ENCODE measurements around the gene CLEC18B.
"Not testable (repeated sequence)": the region's sequence is repeated elsewhere in the genome, so short reads cannot be mapped to it uniquely, and the experiment has no call there.

CLEC18B gene

GRCh38 chr16:74443624-74444346 is 22.5 kb upstream of the CLEC18B start:
- not testable (repeated sequence) for DNase-seq

GRCh38 chr16:74439685-74440084 is 18.4 kb upstream of the CLEC18B start:
- no peak for DNase-seq

DNA sequence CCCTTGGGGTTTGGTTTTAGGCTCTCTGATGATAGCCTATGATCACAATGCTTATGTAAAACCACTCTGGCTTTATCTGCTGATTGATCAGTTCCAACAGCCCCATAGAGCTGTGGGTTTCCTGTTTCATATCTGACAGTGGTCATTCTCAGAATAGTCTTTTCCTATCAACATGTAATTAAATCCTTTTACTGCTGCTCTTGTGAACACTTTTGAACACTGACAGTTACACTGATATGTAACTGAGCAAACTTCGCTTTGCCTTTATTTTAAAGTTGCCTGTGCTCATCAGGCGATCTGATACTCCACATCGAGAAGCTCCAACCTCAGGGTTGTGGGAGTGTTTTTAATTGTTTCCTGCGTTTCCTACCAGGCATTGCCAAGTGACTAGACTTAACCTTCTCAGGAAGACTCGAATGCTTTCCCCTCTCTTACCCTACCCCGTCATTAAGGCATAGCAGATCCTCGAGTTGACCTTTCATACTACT is 17.3 kb upstream of the CLEC18B start:
- no peak for DNase-seq

DNA sequence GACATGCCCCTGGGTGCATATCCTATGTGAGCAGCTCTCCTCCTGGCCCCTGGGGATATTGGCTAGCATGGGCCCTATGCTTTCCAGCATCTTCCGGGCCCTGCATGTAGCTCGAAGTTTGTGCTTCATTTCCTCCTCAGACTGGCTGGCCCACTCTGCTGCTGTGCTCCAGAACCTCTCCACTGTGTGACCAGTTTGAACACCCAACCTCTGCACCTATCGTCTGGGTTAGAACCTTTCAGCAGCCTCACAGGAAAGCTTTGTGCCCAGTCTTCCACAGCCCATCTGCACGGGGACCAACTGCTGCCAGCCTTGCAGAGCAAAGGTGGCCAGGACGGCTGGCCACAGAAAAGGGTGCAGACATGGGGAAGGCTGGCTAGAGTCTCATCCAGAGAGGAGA is 10.2 kb upstream of the CLEC18B start:
- DNase-seq, result no peak

DNA sequence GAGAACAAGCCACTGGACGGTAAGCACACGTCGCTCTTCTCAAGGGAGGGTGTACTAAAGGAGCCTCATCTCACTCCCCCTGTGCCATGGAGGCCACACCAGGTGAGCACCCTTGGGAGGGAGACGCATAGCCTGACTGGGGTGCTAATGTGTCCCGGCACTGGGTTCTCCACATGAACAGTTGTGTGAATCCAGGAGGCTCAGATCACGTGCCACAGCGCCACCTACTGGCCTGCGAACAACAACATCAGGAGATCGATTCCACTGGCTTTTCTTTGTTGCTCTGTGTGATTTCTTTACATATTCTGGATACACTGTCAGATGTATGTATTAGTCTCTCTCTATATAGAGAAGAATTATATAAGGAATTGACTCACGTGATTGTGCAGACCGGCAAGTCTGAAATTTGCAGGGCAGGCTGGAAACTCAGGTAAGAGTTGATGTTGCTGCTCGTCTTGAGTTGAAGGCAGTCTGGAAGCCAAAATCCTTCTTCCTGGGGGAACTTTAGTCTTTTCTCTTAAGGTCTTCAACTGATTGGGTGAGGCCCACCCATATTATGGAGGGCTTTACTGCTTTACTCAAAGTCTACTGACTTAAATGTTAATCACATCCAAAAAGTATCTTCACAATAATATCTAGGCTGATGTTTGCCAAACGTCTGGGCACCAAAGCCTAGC is 8.9 kb upstream of the CLEC18B start:
- peak; percentile 6 for DNase-seq

GRCh38 chr16:74428493-74428892 is 7.2 kb upstream of the CLEC18B start:
- DNase-seq, result not testable (repeated sequence)

DNA sequence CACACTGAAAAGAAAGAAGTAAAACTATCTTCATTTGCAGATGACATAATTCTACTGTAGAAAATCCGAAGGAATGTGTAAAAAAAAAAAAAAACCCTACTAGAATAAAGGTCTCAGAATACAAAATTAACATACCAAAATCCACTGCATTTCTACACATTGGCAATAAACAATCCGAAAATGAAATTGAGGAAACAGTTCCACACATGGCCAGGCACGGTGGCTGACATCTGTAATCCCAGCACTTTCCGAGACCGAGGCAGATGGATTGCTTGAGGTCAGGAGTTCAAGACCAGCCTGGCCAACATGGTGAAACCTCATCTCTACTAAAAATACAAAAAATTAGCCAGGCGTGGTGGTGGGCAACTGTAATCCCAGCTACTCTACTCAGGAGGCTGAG is 4.5 kb upstream of the CLEC18B start:
- not testable (repeated sequence) for DNase-seq

DNA sequence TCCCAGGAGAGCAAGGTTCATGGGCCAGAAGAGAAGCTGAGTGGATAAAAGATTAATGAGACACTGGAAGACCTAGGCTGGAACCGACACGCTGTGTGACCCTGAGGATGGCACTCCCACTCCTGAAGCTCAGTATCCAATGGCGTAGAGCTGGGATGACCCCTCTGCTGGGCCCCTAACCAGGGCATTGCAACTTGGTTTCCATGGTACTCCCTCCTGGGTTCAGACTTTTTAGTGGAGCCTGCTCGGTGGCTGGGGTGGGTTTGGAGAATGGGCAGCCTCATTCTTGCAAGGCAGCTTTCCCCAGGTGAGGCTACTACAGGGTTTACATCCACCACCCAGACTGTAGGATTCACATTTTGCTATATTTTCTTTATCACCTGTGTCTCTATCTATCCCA is 2.4 kb upstream of the CLEC18B start:
- not testable (repeated sequence) for DNase-seq

- not testable (repeated sequence) for DNase-seq
Observed at GRCh38 chr16:74422086-74422485, 808 bp upstream of the CLEC18B start.

DNA sequence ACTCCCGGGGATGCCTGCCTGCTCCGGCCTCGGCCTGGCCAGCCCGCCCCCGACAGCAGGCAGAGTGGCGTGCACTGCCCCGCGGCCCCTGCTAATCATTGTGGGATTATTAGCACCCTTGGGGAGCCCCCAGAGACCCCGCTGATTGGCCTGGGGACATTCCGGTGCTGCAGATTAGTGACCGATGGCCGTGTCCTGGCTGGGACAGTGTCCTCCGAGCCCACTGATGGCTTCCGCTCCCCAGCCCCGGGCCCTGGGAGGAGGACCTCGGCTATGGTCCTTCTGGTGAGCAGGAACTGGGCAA is 156 bp upstream of the CLEC18B start:
- DNase-seq, result not testable (repeated sequence)

DNA sequence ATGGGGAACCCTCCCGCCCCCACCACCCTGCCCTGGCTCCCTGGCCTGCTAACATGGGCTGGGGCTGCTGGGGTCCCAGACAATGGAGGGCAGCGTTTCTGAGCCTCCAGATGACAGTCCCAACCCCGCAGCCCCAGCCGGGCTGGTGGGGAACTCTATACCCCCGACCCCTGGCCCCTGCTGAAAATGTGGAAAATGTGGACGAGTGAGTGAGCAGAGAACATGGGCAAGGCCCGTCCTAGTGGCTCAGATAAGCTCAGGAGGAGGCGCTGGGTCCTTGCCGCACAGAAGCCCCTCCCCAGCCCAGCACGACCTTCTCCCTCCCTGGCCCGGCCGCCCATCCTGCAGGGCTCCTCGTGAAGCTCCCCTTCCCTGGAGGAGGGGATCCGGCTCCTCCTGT is 1.5 kb downstream of the CLEC18B start:
- not testable (repeated sequence) for DNase-seq

GRCh38 chr16:74417897-74418296 is 3.4 kb downstream of the CLEC18B start:
- not testable (repeated sequence) for DNase-seq

GRCh38 chr16:74413920-74414319 is 7.4 kb downstream of the CLEC18B start:
- not testable (repeated sequence) for DNase-seq

- not testable (repeated sequence) for DNase-seq
Observed at GRCh38 chr16:74413485-74413884, 7.8 kb downstream of the CLEC18B start.

- not testable (repeated sequence) for DNase-seq
Observed at GRCh38 chr16:74412775-74413390, 8.4 kb downstream of the CLEC18B start.

GRCh38 chr16:74412138-74412774 is 9.0 kb downstream of the CLEC18B start:
- DNase-seq, result not testable (repeated sequence)

- not testable (repeated sequence) for DNase-seq
Observed at GRCh38 chr16:74410981-74411380, 10.3 kb downstream of the CLEC18B start.

DNA sequence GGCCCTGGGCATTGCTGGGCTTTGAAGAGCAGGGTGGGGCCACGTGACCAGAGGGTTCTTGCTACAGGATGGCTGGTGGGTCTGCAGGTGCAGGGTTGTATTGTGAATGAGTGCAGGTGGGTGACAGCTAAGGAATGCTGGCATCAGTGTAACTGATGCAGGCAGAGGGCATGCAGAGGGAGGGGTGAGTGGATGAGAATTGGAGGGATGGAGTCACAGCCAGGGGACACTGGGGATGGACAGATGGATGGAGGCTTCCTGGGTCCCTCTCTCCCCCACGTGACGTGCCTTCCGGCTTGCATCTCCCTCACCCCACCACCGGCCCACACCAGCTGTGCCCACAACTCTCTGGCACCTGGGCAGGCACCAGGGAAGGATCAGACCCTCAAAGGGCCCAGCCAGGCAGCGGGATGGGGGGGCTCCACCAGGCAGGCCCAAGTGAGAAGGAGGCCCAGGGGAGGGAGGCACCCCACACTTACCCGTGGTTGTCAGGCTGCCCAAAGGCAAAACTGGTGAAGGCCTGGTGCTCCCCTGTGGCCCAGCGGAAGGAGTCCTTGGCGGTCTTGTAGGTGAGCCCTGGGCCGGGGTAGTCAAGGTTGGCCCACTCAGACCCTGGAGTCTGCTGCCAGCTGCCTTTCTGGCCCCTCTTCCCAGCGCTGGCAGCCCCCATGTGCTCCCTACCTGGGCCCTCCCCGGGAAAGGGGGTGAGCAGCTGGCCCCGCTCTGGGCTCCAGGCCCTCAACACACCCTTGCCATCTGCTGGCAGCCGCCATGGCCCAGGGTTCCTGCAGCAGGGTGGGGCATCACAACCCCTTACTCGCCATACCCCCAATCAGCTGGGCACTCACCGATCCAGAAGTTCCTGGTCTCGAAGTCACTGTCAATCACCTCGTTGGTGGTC is 11.0 kb downstream of the CLEC18B start:
- not testable (repeated sequence) for DNase-seq

DNA sequence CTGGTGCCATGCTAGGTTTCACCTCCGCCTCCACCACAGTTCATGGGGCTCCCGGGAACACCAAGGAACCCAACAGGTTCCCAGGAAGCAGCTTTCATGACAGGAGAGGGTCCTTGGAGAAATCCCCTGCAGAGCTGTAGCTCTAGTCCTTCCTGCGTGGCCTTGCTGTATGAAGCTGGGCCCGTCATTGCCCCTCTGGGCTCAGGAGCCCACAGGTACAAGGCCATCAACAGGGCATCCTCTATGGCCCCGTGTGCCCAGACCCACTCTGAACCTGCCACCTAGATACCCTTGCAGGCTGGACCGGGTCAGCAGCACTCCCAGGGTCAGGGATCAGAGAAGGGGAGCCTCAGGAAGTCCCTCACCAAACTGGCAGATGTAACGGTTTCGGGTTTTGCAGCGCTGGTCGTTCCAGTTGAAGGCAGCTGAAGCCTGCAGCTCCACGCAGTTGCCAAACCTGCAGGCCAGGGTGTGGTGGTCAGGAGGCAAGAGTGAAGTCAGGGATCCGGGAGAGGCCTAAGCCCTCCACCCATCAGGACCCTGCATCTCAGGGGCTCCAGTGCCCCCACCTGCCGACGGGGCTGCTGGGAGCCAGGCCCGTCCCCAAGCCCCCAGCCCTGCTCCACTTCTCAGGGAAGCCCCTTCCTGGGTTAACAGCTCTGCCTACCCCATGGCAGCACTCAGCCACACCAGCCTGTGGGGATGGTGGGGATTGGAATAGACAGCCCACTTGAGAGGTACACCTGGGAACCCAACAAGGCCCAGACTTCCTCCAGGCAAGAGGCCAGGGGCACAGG is 11.9 kb downstream of the CLEC18B start:
- not testable (repeated sequence) for DNase-seq

- DNase-seq, result not testable (repeated sequence)
Observed at GRCh38 chr16:74407362-74407705, 13.9 kb downstream of the CLEC18B start.

GRCh38 chr16:74406600-74407361 is 14.5 kb downstream of the CLEC18B start:
- not testable (repeated sequence) for DNase-seq

Data from NCI-H2227 treated with DMSO at 0.1 percent for 48 hours (cell line).